DOHH2 (cell line): ENCODE measurements around the gene ANLN.
A peak's percentile ranks its signal among the peaks of the same experiment; 100 is the strongest.
"Not testable (repeated sequence)": the region's sequence is repeated elsewhere in the genome, so short reads cannot be mapped to it uniquely, and the experiment has no call there.

Experiments
- H3F3A ChIP-seq: fragments of 200-600 bp; sonication (generic), shearing (Covaris generic); 2 replicates; pipeline ENCODE4 v1.6.0; 2016; ENCODE audit warnings: antibody characterized with exemption, mild to moderate bottlenecking; ENCODE audit not compliant: control insufficient read depth, insufficient read depth
- H3K27ac ChIP-seq: fragments of 200-600 bp; sonication (generic); 2 replicates; pipeline ENCODE4 v1.5.1; 2014; ENCODE audit warnings: low read depth, mild to moderate bottlenecking, low read length, moderate library complexity
- H3K27me3 ChIP-seq: fragments of 200-600 bp; sonication (generic); 2 replicates; pipeline ENCODE4 v1.6.1; 2014; ENCODE audit warnings: mild to moderate bottlenecking, low read length, mixed read lengths; ENCODE audit not compliant: control insufficient read depth
- H3K36me3 ChIP-seq: fragments of 200-600 bp; sonication (generic); 2 replicates; pipeline ENCODE4 v1.6.1; 2014; ENCODE audit warnings: mild to moderate bottlenecking, low read length, moderate library complexity, mixed read lengths; ENCODE audit not compliant: control insufficient read depth
- H3K4me1 ChIP-seq: fragments of 200-600 bp; sonication (generic); 2 replicates; pipeline ENCODE4 v1.6.1; 2014; ENCODE audit warnings: mild to moderate bottlenecking, low read length, mixed read lengths; ENCODE audit not compliant: control insufficient read depth
- H3K4me2 ChIP-seq: fragments of 200-600 bp; sonication (generic); 2 replicates; pipeline ENCODE4 v1.6.0; 2014; ENCODE audit warnings: mild to moderate bottlenecking, low read length, moderate library complexity
- H3K4me3 ChIP-seq: fragments of 200-600 bp; sonication (generic); 2 replicates; pipeline ENCODE4 v1.5.1; 2014; ENCODE audit warnings: mild to moderate bottlenecking, low read length, mixed read lengths
- H3K79me2 ChIP-seq: fragments of 200-600 bp; sonication (generic); 2 replicates; pipeline ENCODE4 v1.6.1; 2014; ENCODE audit warnings: mild to moderate bottlenecking, low read length, mixed read lengths; ENCODE audit not compliant: control insufficient read depth
- H3K9me2 ChIP-seq: fragments of 200-600 bp; sonication (generic); replicated peaks from 2 replicates; pipeline ENCODE4 v1.6.1; 2014; ENCODE audit warnings: mild to moderate bottlenecking, low read length, mixed read lengths; ENCODE audit not compliant: control insufficient read depth
- H3K9me3 ChIP-seq: fragments of 200-600 bp; sonication (generic); 2 replicates; pipeline ENCODE4 v1.6.1; 2014; ENCODE audit warnings: antibody characterized with exemption, low read length, mixed read lengths; ENCODE audit not compliant: control insufficient read depth, insufficient read depth
- H4K20me1 ChIP-seq: fragments of 200-600 bp; sonication (generic); 2 replicates; pipeline ENCODE4 v1.6.0; 2014; ENCODE audit warnings: low read depth, mild to moderate bottlenecking, antibody characterized with exemption, low read length, moderate library complexity; ENCODE audit not compliant: control insufficient read depth, insufficient read depth
- CTCF ChIP-seq: fragments of 200-600 bp; sonication (generic); IDR thresholded peaks from one replicate; pipeline ENCODE4 v1.5.1; 2014; ENCODE audit warnings: antibody characterized with exemption, mild to moderate bottlenecking, low read depth, low read length; ENCODE audit not compliant: poor library complexity, severe bottlenecking
- EZH2phosphoT487 ChIP-seq: fragments of 200-600 bp; sonication (generic); IDR thresholded peaks from 2 replicates; pipeline ENCODE4 v1.6.1; 2017; ENCODE audit warnings: borderline replicate concordance, mild to moderate bottlenecking, antibody characterized with exemption, low read length, moderate library complexity, mixed read lengths

Gene ANLN

DNA sequence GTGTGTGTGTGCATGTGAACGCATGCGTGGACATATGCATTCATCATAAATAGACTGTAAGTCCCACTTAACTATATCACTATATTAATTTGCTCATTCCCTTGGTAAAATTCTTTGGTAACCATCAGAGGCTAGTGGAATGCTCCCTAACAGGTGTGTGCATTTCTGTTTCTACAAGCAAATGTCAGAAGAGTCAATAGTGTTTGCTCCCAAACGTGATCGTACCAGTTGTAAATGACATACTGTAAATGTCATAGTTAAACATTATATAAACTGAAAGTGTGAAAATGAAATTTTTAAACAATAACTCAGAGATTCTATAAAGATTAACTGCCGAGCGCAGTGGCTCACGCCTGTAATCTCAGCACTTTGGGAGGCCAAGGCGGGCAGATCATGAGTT is 94.6 kb downstream of the ANLN start:
- H3K4me2 ChIP-seq: no peak overlapping the region
- no peaks in the 10 kb centered on the region for H3K9me2 ChIP-seq
- peaks cover 16% of the 10 kb centered on the region; the same call in 1 of the 2 replicates for H3K27me3 ChIP-seq
- H4K20me1 ChIP-seq: no peaks in the 10 kb centered on the region
- no peaks in the 10 kb centered on the region for H3K4me1 ChIP-seq
- no peak for TF ChIP-seq EZH2phosphoT487
- TF ChIP-seq CTCF: no peak
- no peaks in the 10 kb centered on the region for H3K36me3 ChIP-seq
- no peak overlapping the region for H3K27ac ChIP-seq
- no peaks in the 10 kb centered on the region for H3K9me3 ChIP-seq
- H3F3A ChIP-seq: no peaks in the 10 kb centered on the region
- no peaks in the 10 kb centered on the region for H3K79me2 ChIP-seq
- no peak overlapping the region for H3K4me3 ChIP-seq

GRCh38 chr7:36486336-36486735 is 96.7 kb downstream of the ANLN start:
- TF ChIP-seq CTCF (no peak), EZH2phosphoT487 (no peak)

DNA sequence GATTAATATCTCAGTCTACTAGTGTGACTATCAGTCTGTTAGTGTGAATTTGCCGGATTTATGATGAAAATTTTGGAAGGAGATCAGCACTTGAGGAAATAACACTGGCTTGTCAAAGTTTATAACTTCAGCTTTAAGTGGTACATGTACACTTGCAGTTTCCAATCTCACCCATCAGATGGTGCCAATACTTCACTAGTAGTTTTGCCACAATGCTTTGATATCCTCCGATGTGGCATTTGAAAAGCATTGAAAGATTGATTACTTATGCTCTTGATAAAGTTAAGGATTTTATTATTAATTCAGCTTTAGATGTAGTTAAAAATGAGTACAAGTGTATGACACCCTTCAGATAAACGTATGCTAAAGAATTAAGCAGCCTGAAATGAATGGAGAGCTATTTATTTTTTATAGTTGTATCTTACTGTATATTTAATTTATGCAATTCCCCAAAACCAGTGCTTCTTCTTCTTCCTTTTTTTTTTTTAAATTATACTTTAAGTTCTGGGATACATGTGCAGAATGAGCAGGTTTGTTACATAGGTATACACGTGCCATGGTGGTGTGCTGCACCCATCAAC is 98.2 kb downstream of the ANLN start:
- no peaks in the 10 kb centered on the region for H3K9me2 ChIP-seq
- no peak overlapping the region for H3K27ac ChIP-seq
- no peaks in the 10 kb centered on the region for H4K20me1 ChIP-seq
- no peak overlapping the region for H3K4me2 ChIP-seq
- peaks cover 22% of the 10 kb centered on the region for H3K27me3 ChIP-seq
- no peaks in the 10 kb centered on the region for H3F3A ChIP-seq
- H3K4me3 ChIP-seq: no peak overlapping the region
- no peaks in the 10 kb centered on the region for H3K4me1 ChIP-seq
- no peaks in the 10 kb centered on the region for H3K79me2 ChIP-seq
- peak; percentile 65 for TF ChIP-seq CTCF
- no peak for TF ChIP-seq EZH2phosphoT487
- no peaks in the 10 kb centered on the region for H3K36me3 ChIP-seq
- H3K9me3 ChIP-seq: no peaks in the 10 kb centered on the region

More at GRCh38 chr7:36486336-36486735, 96.7 kb downstream of the ANLN start:
- no peaks in the 10 kb centered on the region for H4K20me1 ChIP-seq
- H3K4me3 ChIP-seq: no peak overlapping the region
- no peak overlapping the region for H3K27ac ChIP-seq
- H3K4me2 ChIP-seq: no peak overlapping the region
- peaks cover 17% of the 10 kb centered on the region for H3K27me3 ChIP-seq
- no peaks in the 10 kb centered on the region for H3K79me2 ChIP-seq
- H3K4me1 ChIP-seq: no peaks in the 10 kb centered on the region
- no peaks in the 10 kb centered on the region for H3K36me3 ChIP-seq
- H3F3A ChIP-seq: no peaks in the 10 kb centered on the region
- no peaks in the 10 kb centered on the region for H3K9me3 ChIP-seq
- H3K9me2 ChIP-seq: no peaks in the 10 kb centered on the region

- H3F3A ChIP-seq, H3K4me2 ChIP-seq, H3K9me3 ChIP-seq, H4K20me1 ChIP-seq, H3K79me2 ChIP-seq, H3K36me3 ChIP-seq, H3K9me2 ChIP-seq, H3K4me3 ChIP-seq, H3K4me1 ChIP-seq, H3K27ac ChIP-seq: not testable (repeated sequence)
- H3K27me3 ChIP-seq: peaks cover 24% of the 10 kb centered on the region
Observed at GRCh38 chr7:36488672-36489071, 99.0 kb downstream of the ANLN start.
